Astrocyte (in vitro differentiated cells and primary cell): ENCODE results near the gene AFF3. TPM values are rescaled to one million over a fixed set of nuclear protein-coding genes. Genes with fewer than 3 reads are reported as not detected.

Source experiments
- DNase-seq: peaks from one replicate; pipeline ENCODE4 v3.0.0-alpha.2; 2010; ENCODE audit warnings: low read depth
- FAIRE-seq: peaks from 2 replicates; lab custom pipeline; 2011; peaks lifted over from hg19 to GRCh38; lab: Jason Lieb, UNC
- H2AFZ ChIP-seq: 2 replicates; pipeline ENCODE4 v1.6.0; 2012; ENCODE audit warnings: low read depth, low read length, inconsistent platforms
- H3K27ac ChIP-seq: 2 replicates; pipeline ENCODE4 v1.5.1; 2011; ENCODE audit warnings: low read depth, low read length, inconsistent platforms
- H3K27me3 ChIP-seq: 2 replicates; pipeline ENCODE4 v1.6.0; 2011; ENCODE audit warnings: low read length, inconsistent platforms; ENCODE audit not compliant: insufficient read depth
- H3K36me3 ChIP-seq: 2 replicates; pipeline ENCODE4 v1.5.1; 2011; ENCODE audit warnings: low read length, inconsistent platforms; ENCODE audit not compliant: insufficient read depth
- H3K4me1 ChIP-seq: 2 replicates; pipeline ENCODE4 v1.5.1; 2011; ENCODE audit warnings: low read length, inconsistent platforms; ENCODE audit not compliant: insufficient read depth
- H3K4me2 ChIP-seq: 2 replicates; pipeline ENCODE4 v1.6.0; 2012; ENCODE audit warnings: low read length, inconsistent platforms
- H3K4me3 ChIP-seq: 2 replicates; pipeline ENCODE4 v1.5.1; 2011; ENCODE audit warnings: low read depth, mild to moderate bottlenecking, low read length, inconsistent platforms; ENCODE audit not compliant: insufficient read depth
- H3K79me2 ChIP-seq: 2 replicates; pipeline ENCODE4 v1.6.0; 2012; ENCODE audit warnings: mild to moderate bottlenecking, low read length, inconsistent platforms; ENCODE audit not compliant: insufficient read depth
- H3K9ac ChIP-seq: 2 replicates; pipeline ENCODE4 v1.6.0; 2012; ENCODE audit warnings: mild to moderate bottlenecking, low read length, inconsistent platforms
- H3K9me3 ChIP-seq: 2 replicates; pipeline ENCODE4 v1.5.1; 2012; ENCODE audit warnings: low read depth, mild to moderate bottlenecking, low read length, inconsistent platforms; ENCODE audit not compliant: insufficient read depth
- H4K20me1 ChIP-seq: 2 replicates; pipeline ENCODE4 v1.6.0; 2012; ENCODE audit warnings: low read length, inconsistent platforms; ENCODE audit not compliant: insufficient read depth
- H3K27ac Mint-ChIP-seq: one replicate; pipeline ENCODE4 v1.8.0; 2021; ENCODE audit warnings: mild to moderate bottlenecking, mixed read lengths; ENCODE audit not compliant: unreplicated experiment
- H3K27me3 Mint-ChIP-seq: one replicate; pipeline ENCODE4 v1.8.0; 2021; ENCODE audit warnings: low read depth, mixed read lengths; ENCODE audit not compliant: unreplicated experiment
- H3K36me3 Mint-ChIP-seq: one replicate; pipeline ENCODE4 v1.8.0; 2021; ENCODE audit warnings: low read depth, mixed read lengths; ENCODE audit not compliant: unreplicated experiment
- H3K4me1 Mint-ChIP-seq: one replicate; pipeline ENCODE4 v1.8.0; 2021; ENCODE audit warnings: low read depth, mixed read lengths; ENCODE audit not compliant: unreplicated experiment
- H3K4me3 Mint-ChIP-seq: one replicate; pipeline ENCODE4 v1.8.0; 2021; ENCODE audit warnings: mild to moderate bottlenecking, moderate library complexity, mixed read lengths; ENCODE audit not compliant: unreplicated experiment
- H3K9me3 Mint-ChIP-seq: one replicate; pipeline ENCODE4 v1.8.0; 2021; ENCODE audit warnings: mild to moderate bottlenecking, mixed read lengths; ENCODE audit not compliant: unreplicated experiment
- CTCF ChIP-seq: IDR thresholded peaks from 2 replicates; pipeline ENCODE4 v1.5.1; 2011; ENCODE audit warnings: low read depth, mild to moderate bottlenecking, inconsistent platforms, low read length, moderate library complexity; ENCODE audit not compliant: insufficient read depth
- EZH2 ChIP-seq: IDR thresholded peaks from 2 replicates; pipeline ENCODE4 v1.6.1; 2012; ENCODE audit warnings: mild to moderate bottlenecking, low read length, inconsistent platforms; ENCODE audit not compliant: insufficient read depth
- total RNA-seq: library from RNA; stranded (reverse); gene quantifications from 2 replicates; pipeline ENCODE4 v1.2.1, GENCODE V29; 2021

Gene AFF3
- total RNA-seq, 1 donor from 2014 or later = 14.7 TPM

GRCh38 chr2:99846462-99847107 is 295.8 kb downstream of the AFF3 start:
- H3K27ac Mint-ChIP-seq = no peak overlapping the region
- TF ChIP-seq EZH2 = no peak
- no peak for TF ChIP-seq CTCF
- H4K20me1 ChIP-seq = no peaks in the 10 kb centered on the region
- no peak overlapping the region for H3K27ac ChIP-seq
- H3K4me1 Mint-ChIP-seq = peaks cover 18% of the 10 kb centered on the region
- H3K27me3 ChIP-seq = no peaks in the 10 kb centered on the region
- FAIRE-seq (no peak), DNase-seq (no peak)
- H3K36me3 ChIP-seq = no peaks in the 10 kb centered on the region
- H3K9me3 Mint-ChIP-seq = peaks cover 4% of the 10 kb centered on the region
- peaks cover 5% of the 10 kb centered on the region for H3K4me1 ChIP-seq
- H3K9me3 ChIP-seq = no peaks in the 10 kb centered on the region
- H3K79me2 ChIP-seq = no peaks in the 10 kb centered on the region
- H3K36me3 Mint-ChIP-seq = peaks cover 2% of the 10 kb centered on the region
- no peak overlapping the region for H3K4me3 ChIP-seq
- no peak overlapping the region for H3K4me2 ChIP-seq
- H3K27me3 Mint-ChIP-seq = no peaks in the 10 kb centered on the region
- no peak overlapping the region for H3K9ac ChIP-seq
- no peak overlapping the region for H2AFZ ChIP-seq
- no peak overlapping the region for H3K4me3 Mint-ChIP-seq

- H3K27me3 ChIP-seq = no peaks in the 10 kb centered on the region
- H3K4me2 ChIP-seq = no peak overlapping the region
- H3K4me3 Mint-ChIP-seq = no peak overlapping the region
- H3K4me1 Mint-ChIP-seq = peaks cover 17% of the 10 kb centered on the region
- no peak overlapping the region for H2AFZ ChIP-seq
- DNase-seq (peak; percentile 29), FAIRE-seq (no peak)
- H3K9me3 Mint-ChIP-seq = peaks cover 4% of the 10 kb centered on the region
- H3K27ac Mint-ChIP-seq = peak overlapping the region; percentile 80
- no peak overlapping the region for H3K27ac ChIP-seq
- no peaks in the 10 kb centered on the region for H3K27me3 Mint-ChIP-seq
- H3K36me3 Mint-ChIP-seq = peaks cover 2% of the 10 kb centered on the region
- H3K9ac ChIP-seq = no peak overlapping the region
- H3K4me3 ChIP-seq = no peak overlapping the region
- H4K20me1 ChIP-seq = no peaks in the 10 kb centered on the region
- no peaks in the 10 kb centered on the region for H3K9me3 ChIP-seq
- H3K79me2 ChIP-seq = no peaks in the 10 kb centered on the region
- peaks cover 10% of the 10 kb centered on the region for H3K4me1 ChIP-seq
- TF ChIP-seq CTCF (no peak), EZH2 (no peak)
- no peaks in the 10 kb centered on the region for H3K36me3 ChIP-seq
Observed at GRCh38 chr2:99845296-99845695, 297.1 kb downstream of the AFF3 start.

- DNase-seq = no peak
- no peaks in the 10 kb centered on the region for H3K27me3 Mint-ChIP-seq
Observed at GRCh38 chr2:99842451-99842850, 299.9 kb downstream of the AFF3 start.

More at GRCh38 chr2:99842451-99842850, 299.9 kb downstream of the AFF3 start:
- no peaks in the 10 kb centered on the region for H3K36me3 ChIP-seq
- H3K27me3 ChIP-seq = no peaks in the 10 kb centered on the region
- H3K4me3 ChIP-seq = no peak overlapping the region
- H3K4me1 ChIP-seq = peaks cover 10% of the 10 kb centered on the region
- FAIRE-seq = no peak
- no peak for TF ChIP-seq CTCF
- TF ChIP-seq EZH2 = no peak
- no peak overlapping the region for H3K27ac ChIP-seq
- H3K9me3 ChIP-seq = no peaks in the 10 kb centered on the region
- no peaks in the 10 kb centered on the region for H3K79me2 ChIP-seq
- H3K9ac ChIP-seq = no peak overlapping the region
- H4K20me1 ChIP-seq = no peaks in the 10 kb centered on the region
- Mint-ChIP-seq H3K4me1 (peaks cover 17% of the 10 kb centered on the region), H3K36me3 (peaks cover 2% of the 10 kb centered on the region), H3K9me3 (peaks cover 4% of the 10 kb centered on the region), H3K27ac (no peak overlapping the region), H3K4me3 (no peak overlapping the region)
- H3K4me2 ChIP-seq = no peak overlapping the region
- no peak overlapping the region for H2AFZ ChIP-seq
